ENCODE measurements around the gene SLC12A7.

DNA sequence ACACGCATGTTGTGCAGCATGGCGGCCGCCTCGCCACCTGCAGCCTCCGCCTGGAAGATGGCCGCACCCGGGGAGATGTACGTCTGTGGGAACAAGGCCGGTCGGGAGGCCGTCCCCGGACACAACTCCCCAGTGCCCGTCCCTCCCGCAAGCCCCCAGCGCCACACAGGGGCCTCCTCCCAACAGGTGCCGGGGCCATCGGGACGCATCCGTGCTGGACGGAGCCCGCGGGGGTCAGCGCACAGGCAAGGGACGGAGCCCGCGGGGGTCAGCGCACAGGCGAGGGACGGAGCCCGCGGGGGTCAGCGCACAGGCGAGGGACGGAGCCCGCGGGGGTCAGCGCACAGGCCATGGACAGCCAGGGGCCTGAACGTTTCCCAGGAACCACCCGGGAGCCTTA lies 26.5 kb downstream of the SLC12A7 start:
- TF ChIP-seq, protein P1, sequence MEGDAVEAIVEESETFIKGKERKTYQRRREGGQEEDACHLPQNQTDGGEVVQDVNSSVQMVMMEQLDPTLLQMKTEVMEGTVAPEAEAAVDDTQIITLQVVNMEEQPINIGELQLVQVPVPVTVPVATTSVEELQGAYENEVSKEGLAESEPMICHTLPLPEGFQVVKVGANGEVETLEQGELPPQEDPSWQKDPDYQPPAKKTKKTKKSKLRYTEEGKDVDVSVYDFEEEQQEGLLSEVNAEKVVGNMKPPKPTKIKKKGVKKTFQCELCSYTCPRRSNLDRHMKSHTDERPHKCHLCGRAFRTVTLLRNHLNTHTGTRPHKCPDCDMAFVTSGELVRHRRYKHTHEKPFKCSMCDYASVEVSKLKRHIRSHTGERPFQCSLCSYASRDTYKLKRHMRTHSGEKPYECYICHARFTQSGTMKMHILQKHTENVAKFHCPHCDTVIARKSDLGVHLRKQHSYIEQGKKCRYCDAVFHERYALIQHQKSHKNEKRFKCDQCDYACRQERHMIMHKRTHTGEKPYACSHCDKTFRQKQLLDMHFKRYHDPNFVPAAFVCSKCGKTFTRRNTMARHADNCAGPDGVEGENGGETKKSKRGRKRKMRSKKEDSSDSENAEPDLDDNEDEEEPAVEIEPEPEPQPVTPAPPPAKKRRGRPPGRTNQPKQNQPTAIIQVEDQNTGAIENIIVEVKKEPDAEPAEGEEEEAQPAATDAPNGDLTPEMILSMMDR (conservative IDR thresholded peaks at IDR 0.05): no peak
- TF ChIP-seq EZH2 (IDR thresholded peaks at IDR 0.05; ENCODE audit: low read depth): no peak

Data from PC-9 (cell line).